ENCODE measurements around the gene PMEPA1. TPM values are rescaled to one million over a fixed set of nuclear protein-coding genes. Genes with fewer than 3 reads are reported as not detected.

The PMEPA1 gene
- total and polyA plus RNA-seq, 2 donors (not counting 3 experiments of a cell fraction or from before 2014, with no cell fraction given), result 31.6 to 33.2 TPM

DNA sequence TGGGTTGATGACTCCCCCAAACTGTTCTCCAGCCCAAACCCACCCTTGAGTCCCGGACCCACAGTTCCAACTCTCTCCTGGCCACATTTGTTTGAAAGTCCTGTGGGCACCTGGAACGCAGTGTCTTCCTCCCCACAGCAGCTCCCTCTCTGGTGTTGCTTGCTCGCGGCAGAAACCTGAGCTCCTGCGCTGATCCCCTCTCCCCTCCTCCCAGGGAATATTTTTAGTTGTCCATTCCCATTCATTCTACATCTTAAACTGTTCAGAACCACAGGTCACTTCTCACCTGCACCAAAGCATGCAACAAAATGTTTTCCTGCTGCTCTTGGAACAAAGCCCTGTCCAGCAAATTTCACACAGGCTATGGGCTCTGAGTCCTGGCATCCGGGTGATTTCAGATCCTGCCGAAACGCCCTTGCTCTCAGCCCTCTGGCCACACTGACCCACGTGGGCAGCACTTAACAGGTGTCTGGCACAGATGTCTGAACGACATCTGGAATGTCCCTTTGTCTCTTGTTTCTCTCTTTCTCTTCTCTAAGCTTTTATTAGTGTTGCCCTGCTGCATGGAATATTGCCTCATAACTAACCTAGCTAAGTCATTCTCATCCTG lies 27.0 kb upstream of the PMEPA1 start:
- CTCF ChIA-PET, result interaction anchor here (0.7 kb wide), 1 partner anchor 278 kb away, joined by 3 read pairs; no protein-coding TSS in a partner anchor
- POLR2A ChIA-PET, result no interaction called here
- Histone ChIP-seq H3K4me3 (replicated peaks in 1 of 3; ENCODE audit: insufficient read depth in 1 of 3, low read depth in 1 of 3, low read length in 3 of 3) (no peak overlapping the region), H3K9ac (replicated peaks; ENCODE audit: extremely low read depth, insufficient read depth, low read length) (no peak overlapping the region), H3K79me2 (ENCODE audit: control insufficient read depth, insufficient read depth, low read length) (no peaks in the 10 kb centered on the region), H3K9me1 (replicated peaks; ENCODE audit: control insufficient read depth, extremely low read depth, insufficient read depth, low read length) (no peaks in the 10 kb centered on the region), H3K4me2 (ENCODE audit: insufficient read depth, low read length) (no peak overlapping the region), H2AFZ (ENCODE audit: low read depth, low read length) (no peak overlapping the region), H3K9me3 (replicated peaks; ENCODE audit: control insufficient read depth, insufficient read depth, low read length) (no peaks in the 10 kb centered on the region), H3K4me1 (ENCODE audit: control insufficient read depth, extremely low read depth, insufficient read depth, low read length) (no peaks in the 10 kb centered on the region), H4K20me1 (replicated peaks; ENCODE audit: control insufficient read depth, extremely low read depth, insufficient read depth, low read length) (no peaks in the 10 kb centered on the region), H3K27ac (ENCODE audit: insufficient read depth, low read depth, low read length) (no peak overlapping the region), H3K27me3 (ENCODE audit: control insufficient read depth in 2 of 2, insufficient read depth in 2 of 2, low read length in 2 of 2) (peaks cover 3 to 16% of the 10 kb centered on the region in 2 experiments), H3K36me3 (ENCODE audit: control insufficient read depth in 2 of 2, extremely low read depth in 1 of 2, insufficient read depth in 2 of 2, low read length in 2 of 2) (no peaks in the 10 kb centered on the region)
- TF ChIP-seq, protein P1, sequence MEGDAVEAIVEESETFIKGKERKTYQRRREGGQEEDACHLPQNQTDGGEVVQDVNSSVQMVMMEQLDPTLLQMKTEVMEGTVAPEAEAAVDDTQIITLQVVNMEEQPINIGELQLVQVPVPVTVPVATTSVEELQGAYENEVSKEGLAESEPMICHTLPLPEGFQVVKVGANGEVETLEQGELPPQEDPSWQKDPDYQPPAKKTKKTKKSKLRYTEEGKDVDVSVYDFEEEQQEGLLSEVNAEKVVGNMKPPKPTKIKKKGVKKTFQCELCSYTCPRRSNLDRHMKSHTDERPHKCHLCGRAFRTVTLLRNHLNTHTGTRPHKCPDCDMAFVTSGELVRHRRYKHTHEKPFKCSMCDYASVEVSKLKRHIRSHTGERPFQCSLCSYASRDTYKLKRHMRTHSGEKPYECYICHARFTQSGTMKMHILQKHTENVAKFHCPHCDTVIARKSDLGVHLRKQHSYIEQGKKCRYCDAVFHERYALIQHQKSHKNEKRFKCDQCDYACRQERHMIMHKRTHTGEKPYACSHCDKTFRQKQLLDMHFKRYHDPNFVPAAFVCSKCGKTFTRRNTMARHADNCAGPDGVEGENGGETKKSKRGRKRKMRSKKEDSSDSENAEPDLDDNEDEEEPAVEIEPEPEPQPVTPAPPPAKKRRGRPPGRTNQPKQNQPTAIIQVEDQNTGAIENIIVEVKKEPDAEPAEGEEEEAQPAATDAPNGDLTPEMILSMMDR (IDR thresholded peaks at IDR 0.05; ENCODE audit: extremely low read depth in 1 of 2, insufficient read depth in 1 of 2, low read depth in 1 of 2, low read length in 2 of 2), result no peak
- TF ChIP-seq FOS (IDR thresholded peaks at IDR 0.05; ENCODE audit: borderline replicate concordance, insufficient read depth, low read length), result no peak
- TF ChIP-seq POLR2A (IDR thresholded peaks at IDR 0.05; ENCODE audit: low read depth, low read length), result no peak
- TF ChIP-seq POLR2AphosphoS5 (IDR thresholded peaks at IDR 0.05; ENCODE audit: insufficient read depth, low read depth, low read length), result no peak
- TF ChIP-seq EZH2 (IDR thresholded peaks at IDR 0.05; ENCODE audit: borderline replicate concordance, low read depth, low read length, severe bottlenecking), result no peak
- TF ChIP-seq, protein P2, sequence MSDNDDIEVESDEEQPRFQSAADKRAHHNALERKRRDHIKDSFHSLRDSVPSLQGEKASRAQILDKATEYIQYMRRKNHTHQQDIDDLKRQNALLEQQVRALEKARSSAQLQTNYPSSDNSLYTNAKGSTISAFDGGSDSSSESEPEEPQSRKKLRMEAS (IDR thresholded peaks at IDR 0.05; ENCODE audit: insufficient read depth, insufficient read length), result no peak
- TF ChIP-seq JUN (IDR thresholded peaks at IDR 0.05; ENCODE audit: borderline replicate concordance, insufficient read depth, insufficient read length, low read depth), result no peak
- TF ChIP-seq GATA2 (IDR thresholded peaks at IDR 0.05; ENCODE audit: insufficient read depth, insufficient read length, low read depth, low read length), result no peak
- no peak for TF ChIP-seq MYC (IDR thresholded peaks at IDR 0.05; ENCODE audit: low read depth, low read length)
- no TSS peak for BruUV-seq (replicated peaks)
- DNase-seq (ENCODE audit: low read depth, low spot score) (no peak), FAIRE-seq (no peak)
- intact Hi-C loops (cut with micrococcal nuclease), result no loop called here
- dilution Hi-C loops (cut with MboI; ENCODE audit: extremely low pct_ligation_motif_present, low sequenced_read_pairs), result no loop called here

Measured in endothelial cell of umbilical vein (primary cell).